NOMO-1 (cell line): Measurements from ENCODE around the gene DACT2.
"Not testable (repeated sequence)": the region's sequence is repeated elsewhere in the genome, so short reads cannot be mapped to it uniquely, and the experiment has no call there.

Experiments used
- DNase-seq, 2 experiments: peaks; one replicate each; lab custom pipeline; 2025; ENCODE audit not compliant: unreplicated experiment in 2 of 2; lab: John Stamatoyannopoulos, UW

The DACT2 gene

GRCh38 chr6:168326294-168327261 lies 7.0 kb upstream of the DACT2 start:
- no peak for DNase-seq

GRCh38 chr6:168322966-168323365 lies 3.4 kb upstream of the DACT2 start:
- DNase-seq, result no peak

- DNase-seq, result no peak
These were observed 1.1 kb upstream of the DACT2 start for GRCh38 chr6:168320634-168321033.

- DNase-seq, result no peak
These were observed 848 bp downstream of the DACT2 start for GRCh38 chr6:168318579-168319278.

- DNase-seq, result no peak
These were observed 1.5 kb downstream of the DACT2 start for GRCh38 chr6:168318090-168318489.

- DNase-seq, result no peak
These were observed 4.0 kb downstream of the DACT2 start for GRCh38 chr6:168315596-168315995.

GRCh38 chr6:168314948-168315347 lies 4.6 kb downstream of the DACT2 start:
- no peak for DNase-seq

- no peak for DNase-seq
These were observed 5.6 kb downstream of the DACT2 start for GRCh38 chr6:168314021-168314420.

- DNase-seq, result no peak
These were observed 6.1 kb downstream of the DACT2 start for GRCh38 chr6:168313431-168314011.

GRCh38 chr6:168312125-168312507 lies 7.5 kb downstream of the DACT2 start:
- DNase-seq, result not testable (repeated sequence)

- DNase-seq, result no peak
These were observed 8.0 kb downstream of the DACT2 start for GRCh38 chr6:168311410-168312124.

- no peak for DNase-seq
These were observed 8.6 kb downstream of the DACT2 start for GRCh38 chr6:168310945-168311344.

- DNase-seq, result no peak
These were observed 9.2 kb downstream of the DACT2 start for GRCh38 chr6:168310403-168310802.

GRCh38 chr6:168309997-168310396 lies 9.6 kb downstream of the DACT2 start:
- no peak for DNase-seq

- DNase-seq, result no peak
These were observed 10.4 kb downstream of the DACT2 start for GRCh38 chr6:168309183-168309582.

GRCh38 chr6:168308390-168309144 lies 11.0 kb downstream of the DACT2 start:
- DNase-seq, result no peak

GRCh38 chr6:168307695-168308021 lies 11.9 kb downstream of the DACT2 start:
- no peak for DNase-seq

GRCh38 chr6:168307015-168307694 lies 12.4 kb downstream of the DACT2 start:
- DNase-seq, result no peak

GRCh38 chr6:168305863-168306262 lies 13.7 kb downstream of the DACT2 start:
- no peak for DNase-seq
